Measurements from ENCODE around the gene NEURL1B.

The NEURL1B gene

DNA sequence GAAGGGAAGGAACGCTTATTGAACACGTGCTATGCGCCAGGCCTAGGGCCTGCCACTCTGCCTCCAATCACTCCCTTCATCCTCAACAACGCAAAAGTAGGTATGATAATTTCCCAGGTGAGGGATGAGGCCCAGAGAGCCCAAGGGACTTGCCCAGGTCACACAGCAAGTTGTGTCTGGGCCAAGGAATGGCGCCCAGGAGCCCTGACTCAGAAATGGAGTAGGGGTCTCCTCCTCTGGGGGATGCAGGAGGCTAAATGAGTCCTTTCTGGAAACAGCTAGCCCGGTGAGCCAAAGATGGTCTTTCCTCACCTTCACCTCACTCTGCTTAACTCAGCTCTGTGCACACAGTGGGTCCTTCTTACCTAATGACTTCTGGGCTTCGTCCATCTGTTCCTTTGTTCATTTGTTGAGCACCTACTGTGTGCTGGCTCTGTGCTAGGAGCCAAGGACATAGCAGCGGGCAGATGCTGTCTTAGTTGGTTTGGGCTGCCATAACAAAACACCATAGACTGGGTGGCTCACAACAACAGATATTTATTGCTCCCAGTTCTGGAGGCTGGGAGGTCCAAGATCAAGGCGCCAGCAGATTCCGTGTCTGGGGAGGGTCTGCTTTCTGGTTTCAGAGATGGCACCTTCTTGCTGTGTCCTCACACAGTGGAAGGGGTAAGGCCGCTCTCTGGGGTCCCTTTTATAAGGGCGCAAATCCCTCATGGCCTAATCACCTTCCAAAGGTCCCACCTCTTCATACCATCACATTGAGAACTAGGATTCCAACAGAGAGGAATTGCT is 22.3 kb upstream of the NEURL1B start:
- POLR2A ChIA-PET = no interaction called here

DNA sequence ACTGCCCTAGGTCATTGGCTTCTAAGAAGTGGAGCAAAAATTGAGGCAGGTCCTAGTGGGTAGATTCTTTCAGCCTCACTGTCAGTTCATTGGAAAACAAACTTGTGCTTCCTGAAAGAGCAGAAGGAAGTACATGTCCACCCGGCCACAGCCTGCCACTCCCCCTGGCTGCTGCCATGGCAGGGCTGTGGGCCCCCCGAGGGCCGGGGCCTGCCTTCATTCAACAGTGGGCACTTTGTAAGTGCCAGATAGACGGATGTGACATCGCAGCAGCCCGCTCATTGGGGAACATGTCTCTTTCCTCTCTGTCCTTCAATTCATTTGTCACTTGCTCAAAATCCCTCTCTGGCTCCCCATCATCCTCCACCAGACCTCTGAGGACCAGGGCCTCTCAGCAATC is 20.6 kb upstream of the NEURL1B start:
- H3K4me3 ChIP-seq (ENCODE audit: low read depth, low read length) = no peak overlapping the region
- ChIA-PET POLR2A (interaction anchor here (0.6 kb wide), 1 partner anchor 124 kb away, joined by 4 read pairs; no protein-coding TSS in a partner anchor), CTCF (interaction anchor here (0.9 kb wide), 1 partner anchor 24 kb away, joined by 3 read pairs; no protein-coding TSS in a partner anchor)
- H3K9me3 ChIP-seq (ENCODE audit: control insufficient read depth, insufficient read depth, low read depth, low read length) = no peaks in the 10 kb centered on the region
- no peak overlapping the region for H3K27ac ChIP-seq (ENCODE audit: extremely low read depth, low read depth, low read length)
- H3K4me1 ChIP-seq (ENCODE audit: control insufficient read depth, insufficient read depth, low read length) = no peaks in the 10 kb centered on the region
- no peak for TF ChIP-seq ZNF354C (tag by site-specific recombination; IDR thresholded peaks at IDR 0.05; ENCODE audit: borderline replicate concordance, low read depth)
- no peak for TF ChIP-seq ZNF114 (tag by site-specific recombination; IDR thresholded peaks at IDR 0.05)
- TF ChIP-seq ZNF629 (tag by site-specific recombination; IDR thresholded peaks at IDR 0.05) = no peak
- TF ChIP-seq ZNF548 (tag by site-specific recombination; IDR thresholded peaks at IDR 0.05) = no peak
- TF ChIP-seq, protein P1, sequence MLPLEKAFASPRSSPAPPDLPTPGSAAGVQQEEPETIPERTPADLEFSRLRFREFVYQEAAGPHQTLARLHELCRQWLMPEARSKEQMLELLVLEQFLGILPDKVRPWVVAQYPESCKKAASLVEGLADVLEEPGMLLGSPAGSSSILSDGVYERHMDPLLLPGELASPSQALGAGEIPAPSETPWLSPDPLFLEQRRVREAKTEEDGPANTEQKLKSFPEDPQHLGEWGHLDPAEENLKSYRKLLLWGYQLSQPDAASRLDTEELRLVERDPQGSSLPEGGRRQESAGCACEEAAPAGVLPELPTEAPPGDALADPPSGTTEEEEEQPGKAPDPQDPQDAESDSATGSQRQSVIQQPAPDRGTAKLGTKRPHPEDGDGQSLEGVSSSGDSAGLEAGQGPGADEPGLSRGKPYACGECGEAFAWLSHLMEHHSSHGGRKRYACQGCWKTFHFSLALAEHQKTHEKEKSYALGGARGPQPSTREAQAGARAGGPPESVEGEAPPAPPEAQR (tag by site-specific recombination; IDR thresholded peaks at IDR 0.05) = no peak
- no peak for TF ChIP-seq ZNF2 (tag by site-specific recombination; IDR thresholded peaks at IDR 0.05)
- H3K36me3 ChIP-seq (ENCODE audit: control insufficient read depth in 2 of 2, insufficient read depth in 1 of 2, low read length in 2 of 2) = no peaks in the 10 kb centered on the region

More for the DNA sequence above, 22.3 kb upstream of the NEURL1B start:
- Histone ChIP-seq H3K4me3 (ENCODE audit: low read depth, low read length) (no peak overlapping the region), H3K36me3 (ENCODE audit: control insufficient read depth in 2 of 2, insufficient read depth in 1 of 2, low read length in 2 of 2) (no peaks in the 10 kb centered on the region), H3K27ac (ENCODE audit: extremely low read depth, low read depth, low read length) (no peak overlapping the region), H3K4me1 (ENCODE audit: control insufficient read depth, insufficient read depth, low read length) (no peaks in the 10 kb centered on the region), H3K9me3 (ENCODE audit: control insufficient read depth, insufficient read depth, low read depth, low read length) (no peaks in the 10 kb centered on the region)
- CTCF ChIA-PET = interaction anchor here (1.2 kb wide), 1 partner anchor 430 kb away, joined by 3 read pairs; no protein-coding TSS in a partner anchor
- TF ChIP-seq OVOL3 (tag by site-specific recombination; IDR thresholded peaks at IDR 0.05) (no peak), ZNF768 (tag by site-specific recombination; IDR thresholded peaks at IDR 0.05) (0 out of 2 replicates have a peak, but pooled peaks have one; percentile 15)

- no peak overlapping the region for H3K27ac ChIP-seq (ENCODE audit: extremely low read depth, low read depth, low read length)
- POLR2A ChIA-PET = no interaction called here
- H3K9me3 ChIP-seq (ENCODE audit: control insufficient read depth, insufficient read depth, low read depth, low read length) = no peaks in the 10 kb centered on the region
- CTCF ChIA-PET = interaction anchor here (0.6 to 1.0 kb wide), 3 partner anchors 15 to 161 kb away, joined by 3 read pairs; no protein-coding TSS in a partner anchor
- H3K36me3 ChIP-seq (ENCODE audit: control insufficient read depth in 2 of 2, insufficient read depth in 1 of 2, low read length in 2 of 2) = no peaks in the 10 kb centered on the region
- TF ChIP-seq ZNF580 (tag by site-specific recombination; IDR thresholded peaks at IDR 0.05) (no peak), EGR2 (tag by site-specific recombination; IDR thresholded peaks at IDR 0.05; ENCODE audit: low read depth) (peak; percentile 90), ZFHX2 (tag by site-specific recombination; conservative IDR thresholded peaks at IDR 0.05) (peak; percentile 92)
- H3K4me1 ChIP-seq (ENCODE audit: control insufficient read depth, insufficient read depth, low read length) = no peaks in the 10 kb centered on the region
- H3K4me3 ChIP-seq (ENCODE audit: low read depth, low read length) = no peak overlapping the region
Measured at GRCh38 chr5:172622091-172623046, 18.7 kb upstream of the NEURL1B start.

DNA sequence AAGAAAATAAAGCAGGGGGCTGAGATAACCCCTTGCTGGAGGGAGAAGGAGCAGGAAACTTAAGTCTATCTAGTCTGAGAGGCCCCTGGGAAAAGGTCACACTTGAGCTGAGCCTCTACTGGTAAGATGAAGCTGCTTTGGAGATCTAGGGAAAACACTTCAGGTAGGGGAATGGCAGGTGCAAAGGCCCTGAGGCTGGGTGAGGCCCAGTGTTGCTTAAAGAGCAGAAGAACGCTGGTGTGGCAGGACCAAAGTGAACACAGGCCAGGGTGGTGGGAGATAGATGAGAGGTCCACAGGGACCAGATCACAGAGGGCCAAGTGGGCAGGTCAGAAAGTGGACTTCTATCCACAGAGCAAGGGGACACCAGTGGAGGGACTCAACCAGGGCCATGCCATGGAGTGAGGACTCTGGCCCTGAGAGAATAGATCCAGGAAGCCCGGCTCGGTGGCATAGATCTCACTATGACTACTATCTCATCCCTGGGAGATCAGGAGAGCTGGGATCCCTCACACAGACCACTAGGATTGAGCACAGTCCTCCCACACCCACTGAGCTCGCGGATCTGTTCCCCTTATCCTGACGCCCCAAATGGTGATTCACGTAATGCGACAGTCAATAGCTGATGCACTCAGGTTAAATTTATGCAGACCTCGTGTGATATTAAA is 17.6 kb upstream of the NEURL1B start:
- TF ChIP-seq, protein P1 (tag by site-specific recombination; IDR thresholded peaks at IDR 0.05) = no peak
- peak; percentile 96 for TF ChIP-seq ZNF623 (tag by site-specific recombination; IDR thresholded peaks at IDR 0.05)
- no peak for TF ChIP-seq GFI1B (tag by site-specific recombination; IDR thresholded peaks at IDR 0.05)
- no peak overlapping the region for H3K4me3 ChIP-seq (ENCODE audit: low read depth, low read length)
- POLR2A ChIA-PET = interaction anchor here (1.0 kb wide), 1 partner anchor 16 kb away, joined by 4 read pairs; no protein-coding TSS in a partner anchor
- H3K4me1 ChIP-seq (ENCODE audit: control insufficient read depth, insufficient read depth, low read length) = no peaks in the 10 kb centered on the region
- no peak overlapping the region for H3K27ac ChIP-seq (ENCODE audit: extremely low read depth, low read depth, low read length)
- no peaks in the 10 kb centered on the region for H3K36me3 ChIP-seq (ENCODE audit: control insufficient read depth in 2 of 2, insufficient read depth in 1 of 2, low read length in 2 of 2)
- H3K9me3 ChIP-seq (ENCODE audit: control insufficient read depth, insufficient read depth, low read depth, low read length) = no peaks in the 10 kb centered on the region
- CTCF ChIA-PET = interaction anchor here (1.3 kb wide), 1 partner anchor 22 kb away, joined by 3 read pairs; no protein-coding TSS in a partner anchor
